ENCODE measurements around the gene POLD3. TPM values are rescaled to one million over a fixed set of nuclear protein-coding genes. Genes with fewer than 3 reads are reported as not detected.

Gene POLD3, protein sequence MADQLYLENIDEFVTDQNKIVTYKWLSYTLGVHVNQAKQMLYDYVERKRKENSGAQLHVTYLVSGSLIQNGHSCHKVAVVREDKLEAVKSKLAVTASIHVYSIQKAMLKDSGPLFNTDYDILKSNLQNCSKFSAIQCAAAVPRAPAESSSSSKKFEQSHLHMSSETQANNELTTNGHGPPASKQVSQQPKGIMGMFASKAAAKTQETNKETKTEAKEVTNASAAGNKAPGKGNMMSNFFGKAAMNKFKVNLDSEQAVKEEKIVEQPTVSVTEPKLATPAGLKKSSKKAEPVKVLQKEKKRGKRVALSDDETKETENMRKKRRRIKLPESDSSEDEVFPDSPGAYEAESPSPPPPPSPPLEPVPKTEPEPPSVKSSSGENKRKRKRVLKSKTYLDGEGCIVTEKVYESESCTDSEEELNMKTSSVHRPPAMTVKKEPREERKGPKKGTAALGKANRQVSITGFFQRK
- 16.4 and 22.6 TPM in 2 replicates for total RNA-seq

GRCh38 chr11:74592441-74593362 lies at the start of gene POLD3:
TSS of gene POLD3 (plus strand) at chr11:74592582. CDS start at chr11:74592659, 77 bp downstream.

Small RNA genes within 50 kb of the gene (small RNA-seq; reads per million reads assigned to genes)
- gene RANP3 = not detected
- gene RN7SKP297 = not detected

Other genes with a start within 250 kb of the POLD3 start
- 24.1 and 33.6 TPM in 2 replicates for gene PGM2L1, start 194.1 kb upstream of the POLD3 start, total RNA-seq
- gene KCNE3, start 125.0 kb upstream of the POLD3 start, total RNA-seq = 0.53 and 0.72 TPM in 2 replicates
- 2.0 and 3.1 TPM in 2 replicates for gene LIPT2, start 98.9 kb upstream of the POLD3 start, total RNA-seq
- not detected in 2 replicates for gene CHRDL2, start 138.8 kb downstream of the POLD3 start, total RNA-seq
- gene RNF169, start 156.3 kb downstream of the POLD3 start, total RNA-seq = 40.7 and 44.9 TPM in 2 replicates

All from thoracic aorta endothelial cell (primary cell).